Sigmoid colon (tissue), 4 donors: ENCODE data around the gene GLP2R.

Source experiments
- CTCF ChIP-seq, 4 experiments: fragments of 450-650 bp in 3 of 4; fragments of 200-600 bp in 1 of 4; IDR thresholded peaks; one replicate each; pipeline ENCODE4 v1.5.1; 2016 to 2019; ENCODE audit warnings: antibody characterized with exemption in 4 of 4, mild to moderate bottlenecking in 3 of 4, moderate library complexity in 2 of 4
- EP300 ChIP-seq, 4 donors: sonication (generic); formaldehyde crosslinking; IDR thresholded peaks; one replicate each; pipeline ENCODE4 v1.6.1; 2017; ENCODE audit warnings: antibody characterized with exemption in 4 of 4
- POLR2A ChIP-seq, 2 donors: fragments of 450-650 bp; IDR thresholded peaks; one replicate each; pipeline ENCODE4 v1.6.1; 2016; ENCODE audit warnings: antibody characterized with exemption in 2 of 2, mild to moderate bottlenecking in 2 of 2, moderate library complexity in 2 of 2
- POLR2AphosphoS5 ChIP-seq, 4 donors: sonication (generic); formaldehyde crosslinking; IDR thresholded peaks; one replicate each; pipeline ENCODE4 v1.6.1; 2017; ENCODE audit warnings: antibody characterized with exemption in 4 of 4

DNA sequence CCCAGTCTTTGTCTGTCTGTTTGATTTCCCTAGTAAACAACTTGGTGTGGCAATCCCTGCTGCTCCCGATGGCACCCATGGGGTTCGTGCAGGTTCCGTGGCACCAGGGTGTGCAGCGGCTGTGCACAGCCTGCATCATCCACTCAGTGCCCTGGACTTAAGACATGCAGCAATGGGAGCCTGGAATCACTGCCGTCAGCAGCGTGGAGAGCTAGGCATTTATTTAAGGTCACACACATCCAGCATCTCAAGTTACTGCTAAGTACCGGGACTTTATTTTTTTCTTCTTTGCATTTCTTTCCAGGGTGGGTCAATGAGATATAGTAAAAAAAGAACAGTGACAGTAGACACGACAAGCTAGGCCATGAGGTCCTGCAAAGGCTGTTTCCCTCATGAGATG lies 37.1 kb upstream of the GLP2R start:
- no peak for TF ChIP-seq CTCF (IDR thresholded peaks at IDR 0.05)
- no peak for TF ChIP-seq EP300 (IDR thresholded peaks at IDR 0.05)
- TF ChIP-seq POLR2AphosphoS5 (IDR thresholded peaks at IDR 0.05): no peak
- no peak for TF ChIP-seq POLR2A (IDR thresholded peaks at IDR 0.05)
